Skeletal muscle cell (primary cell): ENCODE measurements around the gene ACTR10.
"Not testable (repeated sequence)": the region's sequence is repeated elsewhere in the genome, so short reads cannot be mapped to it uniquely, and the experiment has no call there.

Experiments used
- DNase-seq: peaks from one replicate; pipeline ENCODE4 v3.0.0-alpha.2; 2010; ENCODE audit warnings: low read depth
- H3K4me3 ChIP-seq: 2 replicates; pipeline ENCODE4 v1.5.1; 2011; ENCODE audit warnings: low read depth, mild to moderate bottlenecking, control low read depth, low read length, moderate library complexity

Gene ACTR10

DNA sequence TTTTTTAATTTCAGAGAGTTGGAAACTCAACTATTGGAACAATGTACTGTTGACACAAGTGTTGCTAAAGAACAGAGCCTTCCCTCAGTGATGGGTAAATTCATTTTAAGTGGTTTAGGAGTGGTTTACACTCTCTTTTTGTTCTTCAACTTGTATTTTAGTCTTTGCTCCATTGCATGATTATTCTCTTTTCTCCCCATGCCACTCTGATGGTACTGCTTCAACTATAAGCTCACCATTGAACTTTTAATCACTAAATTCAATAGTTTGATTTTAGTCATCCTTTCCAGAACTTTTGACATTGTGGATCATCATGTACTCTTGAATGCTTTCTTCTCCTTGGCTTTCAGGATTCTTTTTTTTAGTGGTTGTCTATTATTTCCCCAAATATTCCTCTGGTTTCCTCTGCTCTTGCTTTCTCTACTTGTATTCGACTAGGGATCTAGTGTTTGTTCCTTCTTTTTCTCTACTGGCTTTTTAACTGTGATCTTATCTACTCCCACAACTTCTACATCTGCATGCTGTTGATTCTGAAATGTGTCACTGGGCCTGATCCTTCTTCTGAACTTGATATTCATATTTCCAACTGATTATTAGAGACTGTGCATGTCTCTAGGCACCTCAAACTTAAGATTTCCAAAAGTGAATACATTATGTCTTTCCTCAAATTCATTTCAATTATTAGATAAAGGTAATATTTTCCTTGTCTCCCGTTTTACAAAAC is 15.4 kb downstream of the ACTR10 start:
- no peak overlapping the region for H3K4me3 ChIP-seq
- DNase-seq = no peak

GRCh38 chr14:58216544-58216943 is 16.6 kb downstream of the ACTR10 start:
- H3K4me3 ChIP-seq = no peak overlapping the region
- DNase-seq = no peak

DNA sequence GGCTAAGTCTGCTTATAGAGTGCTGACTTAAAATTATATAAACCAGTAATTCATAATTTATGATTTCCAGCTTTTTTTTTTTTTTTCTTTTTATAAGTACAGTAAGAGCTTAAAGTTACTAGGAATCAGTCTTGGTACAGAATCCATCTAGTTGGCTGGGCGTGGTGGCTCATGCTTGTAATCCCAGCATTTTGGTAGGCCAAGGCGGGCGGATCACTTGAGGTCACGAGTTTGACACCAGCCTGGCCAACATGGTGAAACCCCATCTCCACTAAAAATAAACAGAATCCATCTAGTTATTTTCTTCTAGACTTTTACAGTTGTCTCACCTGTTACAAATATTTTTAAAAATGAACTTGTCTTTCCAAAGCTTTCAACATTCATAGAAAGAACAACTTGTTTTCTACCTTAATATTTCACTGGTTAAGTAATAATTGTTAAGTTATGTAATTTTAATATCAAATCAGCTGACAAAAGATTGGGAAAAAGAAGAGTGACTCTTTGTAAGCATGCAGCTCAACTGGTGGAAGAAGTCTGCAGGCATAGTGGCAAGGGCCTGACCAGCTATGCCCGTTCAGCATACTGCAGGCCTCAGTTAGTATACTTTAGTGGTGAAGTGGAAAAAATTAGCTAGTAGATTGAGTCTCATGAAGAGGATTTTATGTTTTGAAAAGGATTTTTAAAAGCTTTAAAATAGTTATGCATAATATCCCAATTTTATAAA is 27.3 kb downstream of the ACTR10 start:
- no peak overlapping the region for H3K4me3 ChIP-seq
- DNase-seq = no peak

DNA sequence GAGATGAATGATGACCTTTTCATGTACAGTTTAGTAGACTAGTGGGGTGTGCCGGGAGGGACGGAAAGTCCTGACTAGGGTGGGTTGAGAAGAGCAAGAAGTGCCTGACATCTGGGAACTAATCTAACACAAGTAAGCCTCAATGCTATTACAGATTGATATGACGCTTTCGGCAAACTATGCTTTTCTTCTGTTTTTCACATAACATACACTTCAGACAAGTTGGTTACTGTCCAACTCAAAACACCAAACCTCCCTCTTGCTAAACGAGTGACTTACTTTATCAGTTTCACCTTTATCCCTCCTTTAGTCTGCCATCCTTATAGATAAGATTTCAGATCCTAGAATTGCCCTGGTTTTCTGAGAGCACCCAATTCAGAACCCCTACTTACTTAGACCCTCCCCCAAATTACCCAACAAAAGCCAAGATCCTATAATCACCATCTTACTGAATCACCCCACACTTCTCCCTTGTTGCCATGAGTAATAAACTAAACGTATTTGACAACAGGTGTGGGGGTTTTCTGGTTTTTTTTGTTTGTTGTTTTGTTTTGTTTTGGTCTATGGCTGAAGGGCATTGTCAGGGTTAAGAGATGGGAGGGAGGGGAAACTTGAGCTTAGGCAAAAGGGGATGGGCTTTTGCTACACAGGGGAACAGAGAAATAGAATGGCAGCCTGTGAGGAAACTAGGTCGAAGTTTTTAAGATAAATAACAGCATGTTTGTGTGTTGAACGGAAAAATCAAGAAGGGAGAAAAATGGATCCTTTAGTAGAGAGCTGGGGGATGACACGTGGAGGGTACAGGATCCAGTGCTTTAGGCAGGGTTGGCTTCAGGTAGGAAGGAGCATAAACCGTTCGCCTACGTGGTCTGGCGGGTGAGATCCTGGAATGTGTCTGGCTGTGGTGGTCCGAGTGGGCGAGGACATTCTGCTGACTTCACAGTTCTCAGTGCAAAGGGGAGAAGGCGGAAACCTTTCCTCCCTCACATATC is 38.6 kb downstream of the ACTR10 start:
- peak overlapping the region; percentile 65 for H3K4me3 ChIP-seq
- DNase-seq = peak; percentile 9

DNA sequence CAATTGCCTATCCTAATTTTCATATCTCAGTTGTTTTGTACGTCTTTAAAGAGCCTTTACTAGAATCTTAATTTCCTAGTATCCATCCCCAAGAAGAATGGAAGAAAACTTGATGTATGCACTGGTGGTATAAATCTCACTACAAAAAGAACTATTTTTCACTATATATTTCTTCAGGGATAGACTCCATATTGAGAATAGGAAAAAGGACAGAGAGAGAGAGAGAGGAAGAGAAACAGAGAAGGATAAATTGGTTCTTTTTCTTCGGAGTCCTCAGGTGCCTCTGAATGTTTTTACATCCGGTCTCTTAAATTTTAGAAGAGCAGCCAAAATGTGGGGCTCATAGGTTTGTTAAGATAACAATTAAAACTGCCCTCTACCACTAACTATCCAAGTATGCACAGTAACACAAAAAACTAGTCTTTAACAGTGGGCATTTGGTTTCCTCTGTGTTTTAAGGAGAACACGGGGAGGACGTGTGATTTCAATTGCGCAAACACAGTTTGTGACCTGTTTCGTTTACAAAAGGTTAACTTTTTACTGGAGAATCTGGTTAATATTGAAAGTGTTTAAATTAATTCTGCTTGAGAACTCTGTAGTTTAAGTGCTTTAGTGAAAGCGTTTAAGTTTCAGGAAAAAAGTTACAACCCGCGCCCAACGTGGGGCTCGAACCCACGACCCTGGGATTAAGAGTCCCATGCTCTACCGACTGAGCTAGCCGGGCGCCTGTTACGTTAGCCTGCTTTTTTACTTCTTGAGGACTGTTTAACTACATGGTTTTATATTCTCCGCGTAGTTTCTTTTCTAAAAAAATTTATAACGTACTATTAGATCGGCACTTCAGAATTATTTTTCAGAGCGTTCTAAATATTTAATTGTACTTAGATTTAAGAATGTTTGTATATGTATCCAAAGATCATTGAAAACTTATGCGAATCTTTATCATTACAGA is 39.6 kb downstream of the ACTR10 start:
- H3K4me3 ChIP-seq = peak overlapping the region; percentile 65
- DNase-seq = peak; percentile 13

DNA sequence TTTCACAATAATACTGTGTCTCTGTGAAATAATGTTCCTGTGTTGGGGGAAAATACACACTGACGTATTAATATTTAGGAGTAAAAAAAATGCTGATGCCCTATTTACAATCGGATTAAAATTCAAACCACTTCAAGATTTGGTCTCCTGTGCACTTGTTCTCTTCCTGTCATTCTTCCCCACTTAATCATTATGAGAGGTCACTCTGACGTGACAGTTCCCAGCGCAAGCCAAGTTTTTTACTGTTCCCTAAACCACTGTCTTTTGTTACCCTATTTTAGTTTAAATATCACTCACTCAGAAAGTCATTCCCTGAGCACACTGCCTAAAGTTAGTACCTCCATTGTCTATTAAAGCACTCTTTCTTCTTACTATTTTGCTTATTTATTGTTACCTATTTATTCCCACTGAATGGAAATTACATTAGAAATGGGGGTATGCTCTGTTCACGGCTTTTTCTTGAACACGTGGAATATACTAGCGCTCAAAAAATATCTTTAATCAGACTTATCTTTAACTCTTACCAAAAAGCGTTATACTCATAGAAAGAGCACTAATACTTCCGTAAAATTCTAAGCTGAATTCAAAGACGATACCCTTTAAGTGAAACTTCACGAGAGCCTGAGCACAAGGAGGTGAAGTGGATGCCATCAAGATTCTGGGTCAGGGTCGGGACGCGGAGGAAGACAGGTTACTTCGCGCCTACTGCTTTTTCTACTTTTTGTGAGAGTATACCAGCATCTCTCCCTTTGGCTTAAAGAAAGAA is 44.0 kb downstream of the ACTR10 start:
- DNase-seq = no peak
- H3K4me3 ChIP-seq = peak overlapping the region; percentile 84

GRCh38 chr14:58244556-58245387 is 44.8 kb downstream of the ACTR10 start, which contains the start of gene PSMA3:
TSS of gene PSMA3 (plus strand) at chr14:58244843. CDS start at chr14:58244921, 78 bp downstream.
- DNase-seq = peak; percentile 85
- peak within 1 kb of the TSS; percentile 84 for H3K4me3 ChIP-seq

- DNase-seq = no peak
- H3K4me3 ChIP-seq = peak overlapping the region; percentile 84
Measured at GRCh38 chr14:58245562-58245961, 45.6 kb downstream of the ACTR10 start.

DNA sequence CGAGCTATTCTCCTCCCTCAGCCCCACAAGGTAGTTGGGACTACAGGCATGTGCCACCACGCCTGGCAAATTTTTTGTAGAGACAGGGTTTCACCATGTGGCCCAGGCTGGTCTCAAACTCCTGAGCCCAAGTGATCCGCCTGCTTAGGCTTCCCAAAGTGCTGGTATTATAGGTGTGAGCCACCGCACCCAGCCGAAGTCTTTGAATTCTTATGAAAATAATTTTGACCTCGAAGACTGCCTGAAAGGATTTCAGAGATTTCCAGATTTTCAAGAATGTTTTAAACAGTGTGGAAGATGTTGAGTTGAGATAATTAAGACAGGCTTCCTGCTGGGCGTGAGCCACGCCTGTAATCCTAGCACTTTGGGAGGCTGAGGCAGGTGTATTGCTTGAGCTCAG is 49.7 kb downstream of the ACTR10 start:
- DNase-seq = no peak
- no peak overlapping the region for H3K4me3 ChIP-seq

- no peak overlapping the region for H3K4me3 ChIP-seq
- no peak for DNase-seq
Measured at GRCh38 chr14:58258156-58258555, 58.2 kb downstream of the ACTR10 start.

- H3K4me3 ChIP-seq, DNase-seq: not testable (repeated sequence)
Measured at GRCh38 chr14:58262005-58262404, 62.1 kb downstream of the ACTR10 start.

- DNase-seq = no peak
Measured at GRCh38 chr14:58265401-58265800, 65.5 kb downstream of the ACTR10 start.

DNA sequence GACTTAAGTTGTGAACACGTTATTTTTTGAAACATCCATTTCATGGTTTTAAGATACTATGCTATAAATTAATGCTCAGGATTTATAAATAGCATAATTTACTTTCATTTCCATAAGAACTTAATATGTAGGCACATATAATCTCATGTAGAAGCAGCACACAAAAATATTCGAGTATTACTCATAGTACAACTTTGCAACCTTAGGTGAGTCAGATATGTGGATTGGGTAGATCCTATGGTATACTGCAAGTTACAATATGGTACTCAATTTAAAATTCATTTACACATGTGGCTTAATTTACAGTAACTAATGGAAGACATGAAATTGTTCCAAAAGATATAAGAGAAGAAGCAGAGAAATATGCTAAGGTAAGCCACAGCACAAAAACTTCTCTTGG is 70.7 kb downstream of the ACTR10 start:
- no peak for DNase-seq
- no peak overlapping the region for H3K4me3 ChIP-seq

More at GRCh38 chr14:58265401-58265800, 65.5 kb downstream of the ACTR10 start:
- H3K4me3 ChIP-seq = no peak overlapping the region

DNA sequence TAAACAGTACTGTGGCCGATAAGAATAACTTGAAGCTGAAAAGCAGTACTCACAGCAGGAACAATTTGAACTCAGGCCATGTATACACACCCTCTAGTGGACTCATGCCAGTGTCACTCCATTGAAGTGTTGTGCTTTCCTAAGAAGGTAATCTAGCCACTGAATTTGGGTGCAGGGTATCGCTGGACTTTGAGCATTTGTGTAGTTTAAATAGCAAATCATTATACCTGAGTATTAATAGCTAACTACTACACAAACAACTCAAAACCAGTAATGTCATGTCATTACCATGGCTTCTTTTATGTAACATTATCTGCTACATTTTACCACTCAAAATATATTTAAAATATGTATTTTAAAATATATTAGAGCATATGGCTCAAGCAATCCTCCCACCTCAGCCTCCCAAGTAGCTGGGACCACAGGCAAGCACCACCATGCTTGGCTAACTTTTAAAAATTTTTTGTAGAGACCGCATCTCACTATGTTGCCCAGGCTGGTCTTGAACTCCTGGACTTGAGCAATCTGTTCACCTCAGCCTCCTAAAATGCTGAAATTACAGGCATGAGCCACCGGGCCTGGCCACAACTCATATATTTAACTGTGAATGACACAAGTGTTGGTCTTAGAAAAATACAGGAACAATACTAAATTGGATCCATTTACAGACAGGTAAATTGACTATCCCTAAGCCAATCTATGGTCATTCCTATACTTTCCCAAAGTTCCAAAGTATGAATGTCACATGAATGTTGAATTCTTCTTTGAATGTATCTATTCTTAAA is 72.8 kb downstream of the ACTR10 start:
- peak; percentile 0 for DNase-seq
- H3K4me3 ChIP-seq = no peak overlapping the region

- no peak overlapping the region for H3K4me3 ChIP-seq
- no peak for DNase-seq
Measured at GRCh38 chr14:58274881-58275280, 74.9 kb downstream of the ACTR10 start.

GRCh38 chr14:58275527-58276190 is 75.7 kb downstream of the ACTR10 start:
- no peak for DNase-seq
- no peak overlapping the region for H3K4me3 ChIP-seq
